ENCODE measurements around the gene ESF1.
"Not testable (repeated sequence)": the region's sequence is repeated elsewhere in the genome, so short reads cannot be mapped to it uniquely, and the experiment has no call there.

The ESF1 gene

GRCh38 chr20:13739731-13740649 is 44.7 kb downstream of the ESF1 start:
- ATAC-seq (ENCODE audit: low read depth) (no peak), DNase-seq (ENCODE audit: low spot score in 2 of 2) (no peak)
- Mint-ChIP-seq H3K4me1 (peaks cover 2% of the 10 kb centered on the region), H3K36me3 (peaks cover 42% of the 10 kb centered on the region), H3K27me3 (no peaks in the 10 kb centered on the region), H3K9me3 (peaks cover 11% of the 10 kb centered on the region), H3K27ac (no peak overlapping the region), H3K4me3 (no peak overlapping the region)

GRCh38 chr20:13738187-13738586 is 46.5 kb downstream of the ESF1 start:
- Mint-ChIP-seq H3K9me3 (peaks cover 11% of the 10 kb centered on the region), H3K36me3 (peaks cover 37% of the 10 kb centered on the region)
- not testable (repeated sequence) for H3K4me3 Mint-ChIP-seq; ATAC-seq (ENCODE audit: low read depth); H3K27me3 Mint-ChIP-seq; DNase-seq (ENCODE audit: low spot score in 2 of 2); H3K27ac Mint-ChIP-seq; H3K4me1 Mint-ChIP-seq

DNA sequence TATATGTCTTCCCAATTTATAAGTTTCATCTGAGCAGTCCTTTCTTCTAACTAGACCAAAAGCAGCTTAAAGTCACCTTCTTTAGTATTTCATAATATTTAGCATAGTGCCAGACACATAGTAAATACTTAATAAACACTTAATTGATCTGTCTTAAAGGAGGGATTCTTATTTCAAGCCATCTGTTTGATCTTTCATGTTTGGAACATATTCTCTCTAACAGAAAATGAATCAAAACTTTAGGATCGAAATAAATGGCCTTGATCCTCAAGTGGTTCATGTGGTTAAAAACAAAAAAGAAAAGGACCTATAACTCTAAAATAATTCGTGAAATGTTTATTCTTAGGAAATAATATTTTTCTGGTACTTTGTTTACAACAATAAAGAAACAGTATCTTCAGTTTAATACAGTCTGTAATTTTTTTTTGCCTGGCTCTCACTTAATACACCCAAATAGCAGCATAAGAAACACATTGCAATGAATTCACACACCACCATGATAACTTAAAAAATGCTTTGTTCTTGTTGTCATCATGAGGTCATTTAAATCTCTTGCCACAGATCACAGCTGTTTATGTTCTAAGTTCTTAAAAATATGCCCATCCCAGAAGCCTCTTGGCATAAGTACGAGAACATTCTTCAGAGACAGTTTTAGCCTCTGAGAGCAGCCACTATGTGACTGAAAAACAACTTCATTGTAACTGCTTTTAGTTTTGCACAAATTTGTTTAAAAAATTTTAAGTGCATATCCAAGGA is 48.1 kb downstream of the ESF1 start:
- Mint-ChIP-seq H3K4me3 (no peak overlapping the region), H3K36me3 (peaks cover 39% of the 10 kb centered on the region), H3K27me3 (no peaks in the 10 kb centered on the region), H3K4me1 (no peaks in the 10 kb centered on the region), H3K27ac (no peak overlapping the region), H3K9me3 (peaks cover 9% of the 10 kb centered on the region)
- ATAC-seq (ENCODE audit: low read depth) (no peak), DNase-seq (ENCODE audit: low spot score in 2 of 2) (no peak)

DNA sequence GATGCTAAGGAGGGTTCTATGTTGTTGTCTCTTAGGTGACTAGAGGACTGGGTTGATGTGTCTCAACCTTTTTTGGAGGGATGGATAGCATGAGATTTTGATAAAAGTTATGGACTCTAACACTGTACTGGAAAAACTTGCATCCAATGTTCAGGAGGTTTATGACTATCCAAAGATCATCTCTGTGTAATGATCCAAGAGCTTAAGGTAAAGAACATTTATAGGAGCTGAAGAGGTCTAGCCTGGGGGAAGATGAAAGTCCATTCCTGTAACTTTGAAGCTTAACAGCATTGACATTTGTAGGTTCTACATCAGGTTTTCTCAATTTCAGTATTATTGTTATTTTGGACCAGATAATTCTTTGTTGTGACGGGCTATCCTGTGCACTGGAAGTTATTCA is 48.9 kb downstream of the ESF1 start:
- Mint-ChIP-seq H3K36me3 (peaks cover 34% of the 10 kb centered on the region), H3K27me3 (no peaks in the 10 kb centered on the region), H3K4me1 (no peaks in the 10 kb centered on the region), H3K4me3 (no peak overlapping the region), H3K27ac (no peak overlapping the region), H3K9me3 (peaks cover 4% of the 10 kb centered on the region)
- DNase-seq (ENCODE audit: low spot score in 2 of 2) (no peak), ATAC-seq (ENCODE audit: low read depth) (no peak)

GRCh38 chr20:13723011-13723410 is 61.7 kb downstream of the ESF1 start:
- Mint-ChIP-seq H3K4me1 (no peaks in the 10 kb centered on the region), H3K9me3 (no peaks in the 10 kb centered on the region), H3K27ac (no peak overlapping the region), H3K27me3 (no peaks in the 10 kb centered on the region), H3K4me3 (no peak overlapping the region), H3K36me3 (peaks cover 20% of the 10 kb centered on the region)
- ATAC-seq (ENCODE audit: low read depth), result no peak
- no peak for DNase-seq (ENCODE audit: low spot score in 2 of 2)

DNA sequence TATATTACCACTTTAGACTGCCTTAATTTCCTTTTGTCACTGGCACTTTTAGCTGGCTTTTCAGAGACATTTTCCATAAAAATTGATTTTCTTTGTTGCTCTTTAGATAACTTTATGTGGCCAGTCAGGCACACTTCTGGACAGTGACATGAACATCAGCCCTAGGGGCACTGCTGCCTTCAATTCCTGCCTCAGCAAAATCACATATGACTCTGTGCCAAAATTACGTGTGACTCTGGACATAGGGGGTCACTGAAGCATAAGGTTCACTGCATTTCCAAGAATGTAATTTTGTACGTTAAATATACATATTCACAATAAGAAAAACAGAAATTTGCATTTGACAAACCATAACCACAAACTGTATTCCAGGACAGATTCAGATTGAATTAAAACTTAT is 66.5 kb downstream of the ESF1 start:
- ATAC-seq (ENCODE audit: low read depth), result no peak
- no peaks in the 10 kb centered on the region for H3K27me3 Mint-ChIP-seq
- peaks cover 31% of the 10 kb centered on the region for H3K36me3 Mint-ChIP-seq
- no peak for DNase-seq (ENCODE audit: low spot score in 2 of 2)
- peak overlapping the region; percentile 13 for H3K27ac Mint-ChIP-seq
- no peaks in the 10 kb centered on the region for H3K9me3 Mint-ChIP-seq
- no peak overlapping the region for H3K4me3 Mint-ChIP-seq
- H3K4me1 Mint-ChIP-seq, result no peaks in the 10 kb centered on the region

DNA sequence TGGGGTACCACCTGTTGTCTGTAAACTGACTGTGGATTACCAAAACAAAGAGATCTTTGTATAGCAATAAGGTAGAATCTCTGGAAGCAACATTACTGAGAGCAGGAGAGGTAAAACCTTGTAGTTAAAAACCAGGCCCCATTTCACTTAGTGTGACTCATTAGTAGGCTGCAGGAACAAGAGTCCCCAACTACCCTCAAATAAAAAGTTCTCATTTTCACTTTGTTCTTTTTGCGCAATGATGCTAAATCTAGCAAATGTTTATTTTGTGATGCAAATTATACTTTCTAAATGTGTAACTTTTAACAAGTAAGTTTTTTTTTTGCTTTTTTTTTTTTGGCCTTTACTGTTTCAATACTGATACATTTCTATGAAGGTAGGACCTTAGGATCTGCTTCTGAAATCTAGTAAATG is 67.1 kb downstream of the ESF1 start:
- Mint-ChIP-seq H3K9me3 (no peaks in the 10 kb centered on the region), H3K36me3 (peaks cover 34% of the 10 kb centered on the region), H3K27ac (no peak overlapping the region), H3K4me3 (no peak overlapping the region), H3K27me3 (no peaks in the 10 kb centered on the region), H3K4me1 (no peaks in the 10 kb centered on the region)
- DNase-seq (ENCODE audit: low spot score in 2 of 2) (no peak), ATAC-seq (ENCODE audit: low read depth) (no peak)

DNA sequence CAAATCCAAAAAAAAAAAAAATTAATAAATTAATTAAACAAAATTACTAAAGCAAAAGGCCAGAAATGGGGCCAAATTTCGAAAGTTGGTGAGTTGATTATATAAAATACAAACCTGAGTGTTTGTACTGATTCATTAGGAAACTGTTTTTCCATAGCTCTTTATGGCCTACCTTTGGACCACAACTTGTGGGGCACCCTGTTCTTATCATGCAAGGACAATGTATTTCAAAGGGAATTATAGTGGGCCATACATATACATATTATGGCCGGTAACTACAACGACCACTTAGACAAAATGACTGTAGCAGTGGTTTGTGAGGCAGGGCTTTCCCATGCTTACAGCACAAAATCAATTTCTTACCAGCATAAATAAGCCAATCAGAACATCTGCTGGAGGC is 69.5 kb downstream of the ESF1 start:
- H3K4me3 Mint-ChIP-seq, result no peak overlapping the region
- peaks cover 34% of the 10 kb centered on the region for H3K36me3 Mint-ChIP-seq
- H3K9me3 Mint-ChIP-seq, result no peaks in the 10 kb centered on the region
- no peaks in the 10 kb centered on the region for H3K27me3 Mint-ChIP-seq
- no peaks in the 10 kb centered on the region for H3K4me1 Mint-ChIP-seq
- no peak for ATAC-seq (ENCODE audit: low read depth)
- no peak overlapping the region for H3K27ac Mint-ChIP-seq
- DNase-seq (ENCODE audit: low spot score in 2 of 2), result no peak

DNA sequence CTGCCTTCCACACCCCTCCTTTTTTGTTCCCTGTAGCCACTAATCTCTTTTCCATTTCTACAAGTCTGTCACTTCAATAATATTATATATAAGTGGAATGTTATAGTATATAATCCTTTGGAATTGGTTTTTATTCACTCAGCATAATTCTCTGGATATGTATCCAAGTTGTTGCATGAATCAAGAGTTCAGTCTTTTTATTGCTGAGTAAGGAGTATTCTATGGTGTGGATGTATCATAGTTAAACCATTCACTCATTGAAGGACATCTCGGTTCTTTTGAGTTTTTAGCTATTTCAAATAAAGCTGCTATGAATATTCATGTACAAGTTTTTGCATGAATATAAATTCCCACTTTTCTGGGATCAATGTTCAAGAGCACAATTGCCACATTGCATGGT is 76.5 kb downstream of the ESF1 start:
- H3K4me1 Mint-ChIP-seq, result peaks cover 2% of the 10 kb centered on the region
- H3K36me3 Mint-ChIP-seq, result peaks cover 10% of the 10 kb centered on the region
- H3K27me3 Mint-ChIP-seq, result no peaks in the 10 kb centered on the region
- no peak for DNase-seq (ENCODE audit: low spot score in 2 of 2)
- no peak overlapping the region for H3K4me3 Mint-ChIP-seq
- no peak for ATAC-seq (ENCODE audit: low read depth)
- no peak overlapping the region for H3K27ac Mint-ChIP-seq
- H3K9me3 Mint-ChIP-seq, result no peaks in the 10 kb centered on the region

DNA sequence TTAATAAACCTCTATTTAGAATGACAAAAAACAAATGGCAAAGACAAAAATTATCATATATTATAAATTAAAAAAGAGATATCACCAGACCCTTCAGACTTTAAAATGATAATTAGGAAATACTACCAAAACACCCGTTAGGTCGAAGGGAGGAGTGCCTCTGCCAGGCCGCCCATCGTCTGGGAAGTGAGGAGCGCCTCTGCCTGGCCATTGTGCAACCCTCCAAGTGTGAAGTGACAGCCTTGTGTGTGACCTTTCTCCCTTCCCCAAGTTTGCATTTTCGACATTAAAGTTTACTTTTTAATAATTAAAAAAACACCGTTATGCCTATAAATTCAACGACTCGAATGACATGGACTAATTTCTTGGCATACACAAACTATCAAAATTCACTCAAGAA is 81.5 kb downstream of the ESF1 start:
- no peak overlapping the region for H3K27ac Mint-ChIP-seq
- H3K4me1 Mint-ChIP-seq, result peaks cover 4% of the 10 kb centered on the region
- no peaks in the 10 kb centered on the region for H3K27me3 Mint-ChIP-seq
- H3K4me3 Mint-ChIP-seq, result no peak overlapping the region
- no peaks in the 10 kb centered on the region for H3K36me3 Mint-ChIP-seq
- ATAC-seq (ENCODE audit: low read depth), result no peak
- DNase-seq (ENCODE audit: low spot score in 2 of 2), result no peak
- H3K9me3 Mint-ChIP-seq, result no peaks in the 10 kb centered on the region

DNA sequence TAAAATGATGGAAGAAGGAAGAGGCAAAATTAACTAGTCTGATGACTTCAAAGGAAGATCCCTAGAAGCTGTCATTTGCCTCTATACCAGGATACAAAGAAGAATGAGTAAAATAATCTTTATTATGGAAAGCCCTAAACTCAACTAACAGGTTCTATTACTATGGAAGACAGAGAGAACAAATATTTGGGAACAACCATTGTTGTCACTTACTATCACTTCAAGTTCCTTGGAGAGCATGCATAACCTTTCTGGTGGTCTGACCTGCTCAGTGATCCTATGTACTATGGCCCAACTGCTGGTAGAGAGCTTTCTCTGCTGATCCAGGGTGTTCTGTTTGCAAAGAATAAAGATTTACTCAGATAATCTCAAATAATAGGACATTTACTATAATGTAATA is 83.2 kb downstream of the ESF1 start:
- no peak overlapping the region for H3K4me3 Mint-ChIP-seq
- H3K36me3 Mint-ChIP-seq, result no peaks in the 10 kb centered on the region

GRCh38 chr20:13700761-13701160 is 84.0 kb downstream of the ESF1 start:
- Mint-ChIP-seq H3K9me3 (no peaks in the 10 kb centered on the region), H3K36me3 (no peaks in the 10 kb centered on the region), H3K27me3 (no peaks in the 10 kb centered on the region), H3K4me1 (peaks cover 4% of the 10 kb centered on the region), H3K27ac (no peak overlapping the region), H3K4me3 (no peak overlapping the region)
- DNase-seq (ENCODE audit: low spot score in 2 of 2) (no peak), ATAC-seq (ENCODE audit: low read depth) (no peak)

More for the DNA sequence above, 83.2 kb downstream of the ESF1 start:
- no peak for ATAC-seq (ENCODE audit: low read depth)
- no peak for DNase-seq (ENCODE audit: low spot score in 2 of 2)
- no peaks in the 10 kb centered on the region for H3K9me3 Mint-ChIP-seq
- H3K27me3 Mint-ChIP-seq, result no peaks in the 10 kb centered on the region
- H3K4me1 Mint-ChIP-seq, result peaks cover 4% of the 10 kb centered on the region
- no peak overlapping the region for H3K27ac Mint-ChIP-seq

DNA sequence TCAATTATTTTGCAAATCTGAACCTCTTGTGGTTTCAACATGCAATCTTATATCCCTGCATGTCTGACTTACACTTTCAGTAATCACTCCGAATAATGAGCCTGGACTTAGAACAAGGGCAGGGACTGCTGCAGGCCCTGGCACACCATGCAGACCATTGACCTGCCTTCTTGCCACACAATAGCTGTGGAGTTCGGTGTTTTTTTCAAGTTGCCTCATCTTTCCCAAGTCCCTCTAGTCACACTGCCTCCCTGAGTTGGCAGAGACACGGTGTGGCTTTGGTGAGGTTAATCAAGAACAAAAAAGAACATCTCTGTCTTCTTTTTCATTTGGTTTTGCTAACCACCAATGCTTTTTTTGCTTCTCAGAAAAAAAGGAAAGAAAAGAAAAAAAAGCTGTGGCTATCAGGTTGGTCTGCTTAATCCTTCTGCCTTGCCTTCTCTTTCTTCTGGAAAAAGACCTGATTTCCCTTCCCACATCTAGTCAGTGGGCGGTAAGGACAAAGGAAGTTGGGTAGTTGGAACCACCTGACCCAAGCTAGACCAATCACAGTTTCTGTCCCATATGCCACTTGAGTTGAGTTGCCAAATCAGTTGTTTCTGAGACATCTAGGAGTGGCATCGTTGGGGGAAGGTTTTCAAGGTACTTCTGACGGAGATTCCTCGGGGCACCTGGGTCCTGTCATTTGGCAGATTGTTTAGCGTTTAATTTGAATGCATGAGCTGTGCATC is 90.1 kb downstream of the ESF1 start:
- H3K4me3 Mint-ChIP-seq, result no peak overlapping the region
- DNase-seq (ENCODE audit: low spot score in 2 of 2) (no peak), ATAC-seq (ENCODE audit: low read depth) (no peak)
- H3K36me3 Mint-ChIP-seq, result no peaks in the 10 kb centered on the region
- no peaks in the 10 kb centered on the region for H3K4me1 Mint-ChIP-seq
- peaks cover 3% of the 10 kb centered on the region for H3K27me3 Mint-ChIP-seq
- H3K9me3 Mint-ChIP-seq, result no peaks in the 10 kb centered on the region
- no peak overlapping the region for H3K27ac Mint-ChIP-seq
